GM19035 (cell line): ENCODE results near the gene BFSP1.

Source experiments
- ATAC-seq: cut with Tn5 transposase; IDR thresholded peaks from one replicate; pipeline ENCODE4 v1.9.1; 2021; ENCODE audit not compliant: unreplicated experiment

Gene BFSP1

GRCh38 chr20:17558154-17558940 is 27.2 kb upstream of the BFSP1 start:
- ATAC-seq = no peak

- no peak for ATAC-seq
These were observed 26.5 kb upstream of the BFSP1 start for GRCh38 chr20:17557675-17558006.

- no peak for ATAC-seq
These were observed 25.9 kb upstream of the BFSP1 start for GRCh38 chr20:17556837-17557674.

- ATAC-seq = no peak
These were observed 23.9 kb upstream of the BFSP1 start for GRCh38 chr20:17555106-17555505.

- no peak for ATAC-seq
These were observed 18.0 kb upstream of the BFSP1 start for GRCh38 chr20:17549131-17549530.

- ATAC-seq = no peak
These were observed 13.9 kb upstream of the BFSP1 start for GRCh38 chr20:17545127-17545526.

- ATAC-seq = no peak
These were observed 12.5 kb upstream of the BFSP1 start for GRCh38 chr20:17543531-17544131.

GRCh38 chr20:17542993-17543412 is 11.8 kb upstream of the BFSP1 start:
- ATAC-seq = no peak

- no peak for ATAC-seq
These were observed 11.3 kb upstream of the BFSP1 start for GRCh38 chr20:17542481-17542880.

GRCh38 chr20:17541996-17542395 is 10.8 kb upstream of the BFSP1 start:
- no peak for ATAC-seq

- ATAC-seq = no peak
These were observed 10.4 kb upstream of the BFSP1 start for GRCh38 chr20:17541596-17541995.

- ATAC-seq = no peak
These were observed 7.5 kb upstream of the BFSP1 start for GRCh38 chr20:17538517-17539170.

GRCh38 chr20:17537959-17538358 is 6.8 kb upstream of the BFSP1 start:
- no peak for ATAC-seq

- ATAC-seq = peak; percentile 83
These were observed 5.8 kb upstream of the BFSP1 start for GRCh38 chr20:17536944-17537444.

GRCh38 chr20:17534077-17534476 is 2.9 kb upstream of the BFSP1 start:
- ATAC-seq = no peak

GRCh38 chr20:17533396-17533795 is 2.2 kb upstream of the BFSP1 start:
- ATAC-seq = no peak

- no peak for ATAC-seq
These were observed 466 bp upstream of the BFSP1 start for GRCh38 chr20:17531665-17532025.

GRCh38 chr20:17530153-17530552 is 1.0 kb downstream of the BFSP1 start:
- ATAC-seq = no peak

- no peak for ATAC-seq
These were observed 1.6 kb downstream of the BFSP1 start for GRCh38 chr20:17529586-17529985.

GRCh38 chr20:17525650-17526049 is 5.5 kb downstream of the BFSP1 start:
- no peak for ATAC-seq

- no peak for ATAC-seq
These were observed 6.0 kb downstream of the BFSP1 start for GRCh38 chr20:17525132-17525531.
